Measurements from ENCODE around the gene ARHGAP15.

Gene ARHGAP15

GRCh38 chr2:143545949-143546255, 416.7 kb downstream of the ARHGAP15 start:
- ATAC-seq, result no peak

DNA sequence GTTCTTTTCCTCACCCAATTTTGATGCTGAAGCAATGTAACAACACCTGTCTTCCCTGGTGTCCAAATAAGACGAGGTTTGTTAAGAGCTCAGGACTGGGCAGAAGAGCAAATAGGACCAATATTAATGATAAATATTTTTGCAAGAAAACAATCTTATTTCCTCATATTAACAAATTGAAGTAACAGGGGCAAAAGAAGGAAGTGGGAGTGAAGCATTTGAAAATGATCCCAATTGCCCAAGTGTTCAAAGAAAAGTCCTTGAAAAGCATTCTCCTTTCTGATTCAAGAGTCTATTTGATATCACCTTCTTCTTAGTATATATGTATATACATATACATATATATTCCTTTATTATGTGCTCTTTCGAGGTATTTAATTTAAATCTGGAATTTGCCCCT, 418.8 kb downstream of the ARHGAP15 start:
- no peak for ATAC-seq

- ATAC-seq, result no peak
Measured at GRCh38 chr2:143550500-143550899, 421.3 kb downstream of the ARHGAP15 start.

DNA sequence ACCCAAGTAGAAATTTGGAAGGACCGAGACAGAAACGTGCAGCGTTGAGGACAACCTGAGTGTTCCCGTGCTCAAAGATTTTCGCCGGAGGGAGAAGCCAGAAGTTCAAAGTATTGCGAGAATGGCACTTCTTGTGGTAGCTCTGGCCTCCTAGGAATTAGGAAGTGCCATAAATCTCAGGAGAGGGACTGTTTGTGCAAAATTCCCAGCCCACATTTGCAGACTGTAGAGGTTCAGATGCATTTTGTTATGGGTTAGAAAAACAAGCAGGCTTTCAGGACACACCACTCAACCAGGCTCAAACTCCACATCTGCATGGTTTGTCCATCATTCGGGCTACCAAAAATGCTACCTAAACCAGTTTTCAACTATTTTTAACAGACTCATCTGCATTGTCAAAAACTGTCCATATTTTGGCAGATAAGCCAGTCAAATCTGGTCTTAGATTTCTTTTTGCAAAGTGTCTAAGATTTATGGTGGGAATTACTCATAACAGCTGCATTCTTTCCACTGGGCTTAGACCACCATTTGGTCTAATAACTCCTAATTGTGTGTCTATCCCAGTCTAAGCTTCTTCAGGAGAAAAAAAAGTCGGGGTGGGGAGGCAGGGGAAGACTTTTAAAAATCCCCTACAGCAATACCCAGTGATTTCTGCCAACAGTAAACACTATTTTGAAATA, 422.9 kb downstream of the ARHGAP15 start:
- no peak for ATAC-seq

- peak; percentile 63 to 76 for ATAC-seq
Measured at GRCh38 chr2:143553261-143553660, 424.0 kb downstream of the ARHGAP15 start.

DNA sequence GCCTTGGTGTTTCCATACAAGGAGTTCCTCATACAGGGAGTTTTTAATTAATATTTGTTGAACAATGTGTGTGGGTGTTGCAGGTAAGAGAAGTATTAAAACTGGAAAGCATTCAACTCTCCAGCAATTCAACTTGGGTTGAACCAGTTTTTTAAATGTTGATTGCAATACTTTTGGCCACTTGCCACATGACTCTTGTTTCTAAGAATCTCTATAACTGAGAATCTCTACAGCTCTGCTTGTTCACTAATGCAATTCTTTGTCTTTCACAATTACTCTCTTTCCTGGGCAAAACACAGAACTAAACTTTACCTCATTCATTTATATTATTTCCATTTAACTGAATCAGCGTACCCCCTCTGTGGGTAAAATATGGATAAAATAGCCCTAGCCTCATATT, 429.4 kb downstream of the ARHGAP15 start:
- ATAC-seq, result no peak

DNA sequence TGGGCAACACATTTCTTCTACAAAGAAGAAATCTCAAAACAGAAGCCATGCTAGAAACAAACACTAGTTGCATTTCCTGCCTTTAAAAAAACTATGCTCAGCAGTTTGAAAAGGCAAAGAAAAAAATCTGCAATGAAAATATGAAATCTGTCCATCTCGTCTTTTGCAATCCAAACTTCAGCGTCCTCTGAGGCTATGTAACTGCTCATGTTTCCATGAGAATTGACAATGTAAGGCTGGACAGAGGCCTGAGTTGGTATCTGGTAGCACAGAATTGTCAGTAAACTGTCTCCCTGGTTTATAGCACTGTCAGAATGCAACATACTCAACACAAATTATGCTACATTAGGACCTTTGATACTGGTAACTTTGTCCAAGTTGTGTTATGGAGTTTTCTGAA, 429.9 kb downstream of the ARHGAP15 start:
- no peak for ATAC-seq

DNA sequence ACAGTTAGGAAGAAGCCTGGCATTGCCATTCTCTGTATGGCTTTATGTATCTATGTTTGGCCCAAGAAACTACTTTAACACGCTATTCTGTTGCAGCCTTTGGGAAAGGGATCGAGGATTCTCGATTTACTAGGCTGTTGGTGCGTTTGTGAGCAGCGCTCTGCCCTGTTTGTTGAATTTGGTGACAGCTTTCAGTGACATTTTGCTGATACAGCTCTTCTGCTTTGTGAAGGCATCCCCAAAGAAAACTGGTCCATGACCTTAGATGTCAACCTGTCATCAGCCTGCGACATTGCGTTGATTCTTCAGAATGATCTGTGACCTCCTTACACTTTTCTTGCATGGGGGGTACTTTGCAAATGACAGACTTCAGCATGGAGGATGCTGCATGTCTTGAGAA, 431.5 kb downstream of the ARHGAP15 start:
- no peak for ATAC-seq

- no peak for ATAC-seq
Measured at GRCh38 chr2:143564419-143564818, 435.2 kb downstream of the ARHGAP15 start.

GRCh38 chr2:143571747-143572146, 442.5 kb downstream of the ARHGAP15 start:
- no peak for ATAC-seq

DNA sequence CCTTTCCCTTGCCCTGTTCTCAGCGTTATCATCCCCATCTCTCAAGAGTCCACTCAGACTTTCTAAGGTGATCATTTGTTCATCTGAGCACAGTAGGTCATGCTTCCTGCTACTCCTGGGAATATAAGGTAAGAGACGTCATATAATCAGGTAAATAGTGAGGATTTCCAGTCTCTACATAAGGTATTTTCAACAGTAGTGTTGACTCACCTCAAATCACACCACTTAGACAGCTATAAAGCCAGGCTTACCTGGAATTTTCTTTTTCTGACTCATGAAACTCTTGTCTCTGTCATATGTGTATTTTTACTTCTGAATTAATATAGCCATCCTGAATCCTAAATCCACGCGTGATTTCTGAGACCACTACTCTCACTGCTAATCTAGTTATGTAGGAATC, 443.2 kb downstream of the ARHGAP15 start:
- no peak for ATAC-seq

DNA sequence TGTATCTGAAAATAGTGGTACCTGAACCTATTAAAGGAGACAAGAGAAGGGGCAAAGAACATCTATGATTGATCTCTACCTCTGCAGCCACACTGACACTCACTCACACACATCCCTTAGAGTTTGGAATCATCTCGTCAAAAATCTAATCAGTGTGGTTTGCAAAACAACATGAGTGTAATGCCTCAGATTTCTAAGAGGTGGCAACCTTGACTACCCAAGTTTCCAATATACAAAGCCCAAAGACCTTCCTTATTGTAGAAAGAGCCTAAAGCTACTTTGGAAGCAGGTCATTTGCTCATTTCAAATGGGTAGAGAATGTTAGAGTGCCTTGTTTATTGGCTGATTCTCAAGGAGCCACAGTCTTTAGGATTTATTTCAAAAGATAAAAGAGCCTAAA, 444.9 kb downstream of the ARHGAP15 start:
- ATAC-seq, result no peak

DNA sequence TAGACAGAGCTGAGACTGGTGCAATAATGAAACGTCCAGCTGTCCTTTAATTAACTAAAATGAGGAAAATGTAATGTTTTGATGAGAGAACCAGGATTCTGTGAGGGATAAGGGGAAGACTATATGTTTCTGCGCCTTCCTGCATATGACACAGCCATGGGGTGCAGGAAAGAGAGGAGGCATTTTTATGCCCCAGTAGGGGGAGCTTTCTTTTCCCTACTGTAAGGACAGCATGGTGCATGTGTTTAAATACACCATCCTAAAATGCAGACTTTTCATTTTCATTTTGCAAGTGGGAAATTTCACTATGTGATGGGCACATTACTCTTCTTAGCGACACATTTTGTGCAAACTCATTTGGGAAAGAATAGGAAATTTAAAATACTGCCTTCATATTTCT, 446.1 kb downstream of the ARHGAP15 start:
- no peak for ATAC-seq

DNA sequence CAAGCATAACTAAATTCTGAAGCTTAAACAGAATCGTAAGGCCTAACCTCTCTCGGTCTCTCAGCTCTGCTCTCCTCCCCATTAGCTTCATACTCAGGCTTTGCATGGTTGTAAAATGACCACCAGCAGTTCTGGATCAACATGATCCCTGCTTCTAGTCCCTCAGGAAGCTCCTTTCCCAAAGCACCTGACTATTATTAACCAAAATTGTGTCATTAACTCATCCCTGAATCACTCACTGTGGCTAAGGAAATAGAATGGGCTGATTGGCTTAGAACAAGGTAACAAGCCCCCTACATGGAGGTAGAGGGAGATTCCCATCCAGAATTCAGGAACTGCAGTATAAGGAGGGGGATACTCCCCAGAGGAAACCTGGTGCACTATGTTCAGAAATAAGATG, 448.3 kb downstream of the ARHGAP15 start:
- no peak for ATAC-seq

GRCh38 chr2:143579456-143579855, 450.2 kb downstream of the ARHGAP15 start:
- no peak for ATAC-seq

- no peak for ATAC-seq
Measured at GRCh38 chr2:143581134-143581533, 451.9 kb downstream of the ARHGAP15 start.

GRCh38 chr2:143582046-143582747, 453.0 kb downstream of the ARHGAP15 start:
- ATAC-seq, result peak in 1 of 2 donors; percentile 41

DNA sequence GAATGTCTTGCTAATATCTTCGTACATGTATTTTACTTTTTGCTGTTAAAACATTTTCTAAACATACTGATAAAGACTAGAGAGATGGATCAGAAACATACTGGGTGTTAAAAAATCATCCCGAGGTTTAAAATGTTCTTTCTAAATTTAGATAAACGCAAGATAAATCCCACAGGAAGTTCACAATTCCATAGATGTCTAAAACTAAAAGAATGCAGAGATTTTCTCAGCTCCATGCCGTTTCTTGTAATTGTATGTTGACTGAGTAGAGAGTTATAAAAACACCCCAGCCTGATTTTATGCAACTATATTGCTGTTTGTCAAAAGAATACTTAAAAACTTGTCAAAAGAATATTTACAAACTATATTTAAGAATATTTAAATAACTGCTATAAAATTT, 455.7 kb downstream of the ARHGAP15 start:
- ATAC-seq, result no peak

DNA sequence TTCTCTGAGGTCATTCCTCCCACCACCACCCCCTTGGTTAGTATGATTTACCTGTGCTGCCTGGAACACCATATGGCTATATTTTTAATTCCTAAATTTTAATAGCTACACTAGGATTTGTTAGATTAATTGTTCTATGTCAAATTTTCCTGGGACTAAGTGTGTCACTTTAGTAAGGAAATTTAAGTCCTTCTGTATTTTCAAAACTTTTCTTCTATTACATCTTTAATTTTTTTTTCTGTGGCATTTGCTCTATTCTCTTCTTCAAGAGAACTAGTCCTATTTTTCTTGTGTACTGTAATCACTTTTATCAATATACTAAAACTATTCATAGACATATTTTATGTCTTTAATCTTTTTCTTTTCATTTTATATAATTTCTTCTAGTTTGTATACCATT, 456.9 kb downstream of the ARHGAP15 start:
- no peak for ATAC-seq

GRCh38 chr2:143588746-143589145, 459.5 kb downstream of the ARHGAP15 start:
- no peak for ATAC-seq

GRCh38 chr2:143594161-143594560, 464.9 kb downstream of the ARHGAP15 start:
- ATAC-seq, result no peak

DNA sequence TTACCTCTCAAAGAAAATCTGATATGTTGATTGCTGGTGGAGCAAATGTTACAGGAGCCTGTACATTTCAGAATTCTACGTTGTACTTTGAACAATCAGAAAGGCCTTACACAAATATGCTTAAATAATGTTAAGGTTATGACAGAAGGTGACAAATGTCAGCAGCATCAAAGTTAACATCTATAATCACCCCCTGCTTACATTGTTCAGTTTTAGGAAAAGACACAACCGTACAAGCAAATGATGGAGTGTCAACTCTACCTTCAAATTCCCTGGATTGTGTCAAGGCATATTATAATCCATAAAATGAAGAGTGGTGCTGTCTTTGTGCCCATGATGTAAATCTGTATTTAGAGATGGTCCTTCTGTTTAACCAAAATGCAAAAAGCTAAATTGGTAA, 465.5 kb downstream of the ARHGAP15 start:
- ATAC-seq, result no peak

DNA sequence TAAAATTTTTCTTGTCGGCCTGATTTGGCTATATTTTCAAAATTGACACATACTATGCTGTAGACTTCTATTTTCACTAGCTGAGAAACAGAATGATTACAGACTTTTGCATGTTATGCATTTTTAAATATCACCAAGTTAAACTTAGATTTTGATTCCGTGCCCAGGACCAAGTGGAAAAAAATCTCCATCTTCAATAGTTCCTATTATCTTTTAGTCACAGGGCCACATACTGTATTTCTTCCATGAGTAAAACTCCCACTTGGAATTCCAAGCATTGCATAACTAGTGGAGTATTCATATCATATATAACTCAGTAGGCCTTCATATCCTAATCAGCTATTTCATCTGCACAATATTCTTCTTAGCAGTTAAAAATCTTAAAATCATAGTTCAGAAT, 470.9 kb downstream of the ARHGAP15 start:
- no peak for ATAC-seq

DNA sequence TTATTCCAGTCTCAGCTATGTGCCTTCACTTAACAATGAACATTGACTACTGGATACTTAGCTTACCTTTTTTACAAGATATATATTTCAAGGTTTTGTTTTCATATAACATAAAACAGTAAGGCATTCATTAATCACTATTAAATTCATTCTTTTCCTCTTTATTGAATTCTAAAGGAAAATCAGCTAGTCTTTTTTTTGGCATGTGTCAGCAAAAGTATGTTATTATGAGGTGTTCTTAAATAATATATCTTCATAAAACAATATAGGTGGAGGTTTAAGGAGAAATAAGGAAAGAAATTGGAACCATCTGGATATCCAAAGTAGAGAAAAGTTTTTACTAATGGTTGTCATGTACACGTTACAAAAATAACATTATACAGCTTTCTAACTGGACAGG, 472.6 kb downstream of the ARHGAP15 start:
- no peak for ATAC-seq
